ENCODE measurements around the gene TCF7L2.
"Not testable (repeated sequence)": the region's sequence is repeated elsewhere in the genome, so short reads cannot be mapped to it uniquely, and the experiment has no call there.

TCF7L2 gene

GRCh38 chr10:113095419-113096127, 145.5 kb downstream of the TCF7L2 start:
- no peak for DNase-seq (ENCODE audit: low read depth in 2 of 2)

GRCh38 chr10:113096128-113096996, 146.3 kb downstream of the TCF7L2 start:
- DNase-seq (ENCODE audit: low read depth in 2 of 2) = no peak

GRCh38 chr10:113097036-113097435, 147.0 kb downstream of the TCF7L2 start:
- no peak for DNase-seq (ENCODE audit: low read depth in 2 of 2)

DNA sequence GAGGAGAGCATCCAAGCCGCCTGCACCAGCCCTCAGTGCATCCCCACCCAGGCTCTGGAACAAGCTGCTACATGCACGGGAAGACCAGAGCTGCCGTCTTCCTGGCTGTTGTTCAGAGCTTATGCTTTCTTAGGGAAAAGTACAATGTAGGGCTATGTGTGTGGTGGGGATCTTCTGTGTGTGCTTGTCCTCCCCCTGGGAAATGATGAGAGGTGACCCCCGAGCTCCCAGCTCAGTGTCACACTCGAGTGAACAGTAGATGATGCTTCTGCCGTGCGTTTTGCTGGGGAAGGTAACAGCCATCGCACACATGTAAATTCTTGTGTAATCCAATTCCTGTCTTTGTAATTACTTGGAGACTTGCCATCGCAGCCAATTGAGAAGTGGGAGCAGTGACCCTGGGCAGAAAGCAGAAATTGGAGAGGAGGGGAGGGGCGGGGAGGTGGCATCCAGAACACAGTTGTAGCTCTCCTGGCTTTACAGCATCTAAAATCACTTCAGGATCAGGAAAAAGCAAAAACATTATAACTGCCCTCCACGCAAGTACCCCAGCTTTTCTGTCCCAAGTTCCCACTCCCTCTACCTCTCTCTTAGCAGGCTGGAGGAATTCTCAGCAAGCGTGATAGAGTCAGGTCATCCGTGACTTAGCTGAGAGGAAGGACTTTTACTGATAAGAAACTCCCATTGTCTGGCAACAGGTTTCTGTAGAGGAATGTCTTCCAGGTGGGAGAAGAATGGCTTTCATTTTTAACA, 149.6 kb downstream of the TCF7L2 start:
- no peak for DNase-seq (ENCODE audit: low read depth in 2 of 2)

DNA sequence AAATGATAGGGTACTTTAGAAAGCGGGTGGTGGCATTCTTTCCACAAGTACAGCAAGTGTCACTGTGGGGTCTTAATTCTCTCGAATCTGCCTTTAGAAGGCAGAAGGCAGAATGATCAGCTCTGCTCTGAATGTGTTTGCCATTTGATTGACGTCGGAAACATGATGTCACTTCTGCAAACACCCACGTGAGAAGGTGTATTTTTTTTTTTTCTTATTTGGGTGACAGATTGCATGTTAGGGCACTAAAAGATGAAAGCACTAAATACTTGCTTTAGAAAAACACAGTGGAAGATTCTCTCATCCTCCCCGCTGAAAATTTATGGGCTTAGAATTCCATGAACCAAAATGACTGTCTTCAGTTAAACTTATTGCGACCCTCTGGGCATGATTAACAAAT, 150.2 kb downstream of the TCF7L2 start:
- no peak for DNase-seq (ENCODE audit: low read depth in 2 of 2)

- DNase-seq (ENCODE audit: low read depth in 2 of 2) = no peak
Measured at GRCh38 chr10:113103131-113103840, 153.2 kb downstream of the TCF7L2 start.

- no peak for DNase-seq (ENCODE audit: low read depth in 2 of 2)
Measured at GRCh38 chr10:113104047-113104446, 154.0 kb downstream of the TCF7L2 start.

- peak in 1 of 2 donors; percentile 11 for DNase-seq (ENCODE audit: low read depth in 2 of 2)
Measured at GRCh38 chr10:113108194-113108835, 158.3 kb downstream of the TCF7L2 start.

- no peak for DNase-seq (ENCODE audit: low read depth in 2 of 2)
Measured at GRCh38 chr10:113108948-113109347, 158.9 kb downstream of the TCF7L2 start.

DNA sequence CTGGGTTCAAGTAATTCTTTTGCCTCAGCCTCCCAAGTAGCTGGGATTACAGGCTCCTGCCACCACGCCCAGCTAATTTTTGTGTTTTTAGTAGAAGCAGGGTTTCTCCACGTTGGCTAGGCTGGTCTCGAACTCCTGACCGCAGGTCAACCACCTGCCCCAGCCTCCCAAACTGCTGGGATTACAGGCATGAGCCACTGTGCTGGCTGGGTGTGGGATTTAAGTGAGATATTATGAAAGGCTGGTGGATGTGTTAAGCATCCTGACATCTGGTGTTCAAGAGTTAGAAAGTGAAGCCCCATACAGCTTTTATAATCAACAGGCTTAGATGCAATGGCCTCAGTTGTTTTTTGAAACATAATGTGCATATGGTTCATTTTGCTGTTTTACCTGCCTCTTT, 159.4 kb downstream of the TCF7L2 start:
- not testable (repeated sequence) for DNase-seq (ENCODE audit: low read depth in 2 of 2)

GRCh38 chr10:113111260-113111659, 161.2 kb downstream of the TCF7L2 start:
- no peak for DNase-seq (ENCODE audit: low read depth in 2 of 2)

DNA sequence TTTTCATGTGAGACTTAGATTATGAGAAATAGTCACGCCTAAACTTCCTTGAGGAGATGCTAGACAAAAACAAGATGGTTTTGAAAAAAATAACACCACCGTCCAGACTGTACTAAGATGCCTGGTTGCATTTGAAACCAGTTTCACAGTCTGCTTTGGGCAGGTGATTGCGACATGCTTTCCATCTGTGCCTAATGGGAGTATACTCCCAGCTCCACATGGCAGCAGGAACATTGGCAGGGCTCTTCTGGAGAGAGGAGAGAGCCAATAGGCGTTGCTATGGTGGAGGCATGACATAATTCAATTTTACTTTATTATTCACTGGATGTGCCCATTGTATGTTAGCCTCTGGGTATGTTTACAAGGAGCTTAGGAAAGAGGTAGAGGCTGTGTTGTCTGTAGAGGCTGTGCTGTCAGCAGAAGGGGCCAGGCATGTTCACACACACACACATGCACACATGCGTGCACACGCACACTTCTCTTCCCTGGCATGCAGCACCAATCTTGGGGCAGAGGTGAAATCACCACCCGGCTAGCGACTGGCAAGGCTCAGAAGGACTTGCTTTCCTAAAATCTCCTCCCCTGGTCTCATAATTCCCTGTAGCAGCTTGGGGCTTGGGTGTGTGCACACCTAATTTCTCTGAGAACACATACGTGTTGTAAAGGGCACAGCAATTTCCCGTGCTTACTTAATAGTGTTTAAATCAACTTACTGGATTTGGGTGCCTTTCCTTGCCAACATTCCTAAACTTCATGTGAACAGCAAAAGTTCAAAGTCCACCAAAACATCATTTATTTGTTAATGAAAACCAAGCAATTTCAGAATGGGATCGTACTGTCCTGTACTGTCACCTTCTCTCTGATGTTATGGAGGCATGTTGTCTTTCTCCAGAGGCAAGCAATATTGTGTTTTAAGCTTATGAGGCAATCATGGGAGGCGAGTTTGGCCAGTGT, 162.1 kb downstream of the TCF7L2 start:
- DNase-seq (ENCODE audit: low read depth in 2 of 2) = no peak

GRCh38 chr10:113113241-113113640, 163.2 kb downstream of the TCF7L2 start:
- no peak for DNase-seq (ENCODE audit: low read depth in 2 of 2)

DNA sequence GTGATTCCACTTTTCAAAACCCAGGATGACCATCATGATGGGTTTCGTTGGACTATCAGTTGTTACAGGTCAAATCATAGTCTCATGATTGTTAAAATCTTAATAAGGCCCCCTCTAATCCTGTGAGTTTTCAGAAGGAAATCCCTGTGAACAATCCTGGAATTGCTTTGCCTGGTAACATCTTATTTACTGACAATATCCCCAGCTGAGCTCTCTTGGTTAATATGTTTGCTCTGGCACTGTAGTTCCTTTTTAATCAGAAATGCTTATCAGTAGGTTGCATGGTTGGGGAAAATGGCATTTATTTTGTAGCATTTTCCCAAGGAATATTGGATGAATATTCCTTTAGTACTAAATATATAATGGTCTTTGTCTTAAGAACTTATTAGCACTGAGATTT, 163.9 kb downstream of the TCF7L2 start:
- no peak for DNase-seq (ENCODE audit: low read depth in 2 of 2)

GRCh38 chr10:113115556-113115955, 165.5 kb downstream of the TCF7L2 start:
- no peak for DNase-seq (ENCODE audit: low read depth in 2 of 2)

DNA sequence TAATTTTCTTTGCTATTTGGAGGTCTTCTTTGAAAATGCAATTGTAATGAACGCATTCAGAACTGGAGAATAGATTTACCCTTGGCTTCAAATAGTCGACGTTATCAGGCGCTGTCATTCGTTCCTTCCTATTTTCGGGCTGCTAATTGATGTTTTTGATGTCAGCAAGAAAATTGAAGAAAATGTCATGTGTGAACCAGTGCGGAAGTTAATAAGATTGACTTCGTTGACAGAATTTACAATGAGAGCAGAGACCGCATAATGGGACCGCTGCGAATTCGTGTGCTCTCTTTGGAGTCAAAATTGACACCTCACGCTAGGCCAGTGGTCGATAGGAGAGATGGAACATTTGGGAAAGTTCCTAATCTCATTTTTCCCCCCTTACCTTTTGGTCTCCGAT, 168.8 kb downstream of the TCF7L2 start:
- no peak for DNase-seq (ENCODE audit: low read depth in 2 of 2)

GRCh38 chr10:113119801-113120200, 169.8 kb downstream of the TCF7L2 start:
- no peak for DNase-seq (ENCODE audit: low read depth in 2 of 2)

- no peak for DNase-seq (ENCODE audit: low read depth in 2 of 2)
Measured at GRCh38 chr10:113121153-113121552, 171.1 kb downstream of the TCF7L2 start.

DNA sequence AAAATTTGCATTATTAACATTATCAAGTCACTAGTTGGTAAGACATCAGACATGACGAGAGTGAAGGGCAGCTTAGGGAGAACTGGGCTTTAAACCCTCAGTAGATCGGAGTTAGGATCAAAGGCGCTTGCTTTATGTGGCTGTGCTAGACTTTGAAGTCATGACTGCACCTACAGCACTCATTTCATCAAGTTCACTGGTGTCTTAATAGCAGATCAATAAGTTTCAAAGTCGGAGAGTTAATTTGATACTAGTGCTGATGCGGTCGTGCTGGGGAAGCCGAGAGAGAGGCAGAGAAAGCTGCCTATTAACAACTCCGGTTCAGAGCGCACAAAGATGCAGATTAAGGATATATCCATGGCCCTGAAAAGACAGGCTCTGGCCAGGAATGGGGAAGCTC, 172.9 kb downstream of the TCF7L2 start:
- DNase-seq (ENCODE audit: low read depth in 2 of 2) = no peak

DNA sequence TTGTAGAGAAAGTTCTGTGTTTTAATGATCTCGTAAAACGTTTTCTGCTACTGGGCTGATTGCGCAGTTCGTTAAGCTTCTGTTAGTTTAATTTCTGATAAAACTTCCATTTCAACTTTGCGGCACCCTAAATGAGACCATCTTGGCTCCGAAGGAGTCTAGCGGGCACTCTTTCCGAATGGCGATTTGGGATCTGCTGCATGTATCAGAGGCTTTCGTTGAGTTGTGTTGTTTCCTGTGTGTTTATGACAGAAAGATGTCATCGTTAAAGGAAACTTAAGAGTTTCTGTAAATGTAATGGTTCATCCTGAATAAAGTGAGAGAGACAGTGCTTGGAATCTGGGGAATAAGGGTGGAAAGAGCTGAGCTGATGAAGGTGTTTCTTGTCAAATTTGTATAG, 174.7 kb downstream of the TCF7L2 start:
- DNase-seq (ENCODE audit: low read depth in 2 of 2) = no peak

Measured in activated CD4-positive, alpha-beta T cell treated with anti-CD3 and anti-CD28 coated beads for 24 hours (primary cell).